NCI-H2107 treated with DMSO at 0.1 percent for 48 hours (cell line): ENCODE results near the gene PROZ.

Source experiments
- DNase-seq: peaks from one replicate; lab custom pipeline; 2025; ENCODE audit not compliant: unreplicated experiment; lab: John Stamatoyannopoulos, UW

PROZ gene

GRCh38 chr13:113204378-113204734 is 45.9 kb downstream of the PROZ start:
- no peak for DNase-seq

- no peak for DNase-seq
Observed at GRCh38 chr13:113205428-113205931, 47.0 kb downstream of the PROZ start.

- DNase-seq, result no peak
Observed at GRCh38 chr13:113207460-113207859, 49.0 kb downstream of the PROZ start.

GRCh38 chr13:113207890-113208420 is 49.5 kb downstream of the PROZ start:
- no peak for DNase-seq

GRCh38 chr13:113208421-113209335 is 50.2 kb downstream of the PROZ start, which contains the start of gene PCID2:
Gene PCID2, minus strand, starts transcription at chr13:113208669. Its CDS starts 35 bp downstream, at chr13:113208634.
- DNase-seq, result peak; percentile 38

GRCh38 chr13:113209336-113209758 is 50.9 kb downstream of the PROZ start, which contains the start of gene CUL4A:
Gene CUL4A, plus strand, starts transcription at chr13:113209613. Its CDS starts 15 bp downstream, at chr13:113209628.
- no peak for DNase-seq

GRCh38 chr13:113209759-113210421 is 51.4 kb downstream of the PROZ start:
- no peak for DNase-seq

- DNase-seq, result no peak
Observed at GRCh38 chr13:113210833-113211232, 52.4 kb downstream of the PROZ start.

- DNase-seq, result no peak
Observed at GRCh38 chr13:113211774-113212173, 53.3 kb downstream of the PROZ start.

GRCh38 chr13:113216254-113217048 is 58.0 kb downstream of the PROZ start:
- peak; percentile 89 for DNase-seq

GRCh38 chr13:113218586-113218985 is 60.1 kb downstream of the PROZ start:
- no peak for DNase-seq

GRCh38 chr13:113219256-113219940 is 61.0 kb downstream of the PROZ start:
- no peak for DNase-seq

- no peak for DNase-seq
Observed at GRCh38 chr13:113220141-113220598, 61.7 kb downstream of the PROZ start.

- no peak for DNase-seq
Observed at GRCh38 chr13:113220877-113221276, 62.4 kb downstream of the PROZ start.
